ENCODE measurements around the gene CIP2A.

CIP2A gene

DNA sequence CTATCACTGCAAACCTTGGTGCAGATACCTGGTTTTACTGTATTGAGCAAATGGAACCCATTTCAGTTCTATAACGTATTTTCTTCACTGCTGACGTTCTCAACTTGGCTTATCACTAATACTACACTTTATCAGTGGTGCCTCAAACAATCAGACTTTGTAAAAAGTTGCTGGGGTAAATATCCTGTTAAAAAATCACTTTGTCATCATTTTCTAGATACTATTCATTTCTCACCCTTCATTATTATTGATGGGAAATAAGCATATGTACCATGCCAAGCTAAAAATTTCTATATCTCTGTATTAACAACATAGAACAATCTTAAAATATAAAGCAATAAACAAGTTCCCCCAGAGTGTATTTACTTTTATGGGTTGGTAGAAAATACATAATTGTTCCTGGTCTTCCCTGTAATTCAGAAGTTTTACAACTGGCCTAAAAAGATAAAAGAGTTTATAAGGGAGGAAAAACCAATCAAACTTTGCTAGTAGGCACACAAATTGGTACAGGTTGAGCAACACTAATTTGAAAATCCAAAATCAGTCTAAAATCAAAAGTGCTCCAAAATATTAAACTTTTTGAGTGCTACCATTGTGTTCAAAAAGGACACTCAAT lies 33.2 kb downstream of the CIP2A start:
- no peak for DNase-seq

- no peak for DNase-seq
These were observed 34.2 kb downstream of the CIP2A start for GRCh38 chr3:108554913-108555571.

DNA sequence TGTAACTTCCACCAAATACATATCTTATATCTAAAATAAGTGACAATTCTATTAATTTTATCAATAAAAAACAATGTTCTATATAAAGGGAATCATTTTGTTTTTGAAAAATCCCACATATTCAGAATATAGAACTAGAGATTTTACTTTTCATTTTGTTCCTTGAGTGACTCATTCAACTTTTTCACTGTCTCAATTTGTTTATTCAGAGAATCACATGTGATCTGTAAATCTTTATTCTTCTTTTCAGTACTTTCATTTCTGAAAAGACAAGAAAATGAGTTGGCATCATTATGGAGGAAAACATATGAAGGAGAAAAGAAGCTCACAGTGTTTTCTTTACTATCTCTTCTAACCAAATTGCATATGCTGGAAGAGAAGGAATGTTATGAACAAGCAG lies 35.0 kb downstream of the CIP2A start:
- no peak for DNase-seq

DNA sequence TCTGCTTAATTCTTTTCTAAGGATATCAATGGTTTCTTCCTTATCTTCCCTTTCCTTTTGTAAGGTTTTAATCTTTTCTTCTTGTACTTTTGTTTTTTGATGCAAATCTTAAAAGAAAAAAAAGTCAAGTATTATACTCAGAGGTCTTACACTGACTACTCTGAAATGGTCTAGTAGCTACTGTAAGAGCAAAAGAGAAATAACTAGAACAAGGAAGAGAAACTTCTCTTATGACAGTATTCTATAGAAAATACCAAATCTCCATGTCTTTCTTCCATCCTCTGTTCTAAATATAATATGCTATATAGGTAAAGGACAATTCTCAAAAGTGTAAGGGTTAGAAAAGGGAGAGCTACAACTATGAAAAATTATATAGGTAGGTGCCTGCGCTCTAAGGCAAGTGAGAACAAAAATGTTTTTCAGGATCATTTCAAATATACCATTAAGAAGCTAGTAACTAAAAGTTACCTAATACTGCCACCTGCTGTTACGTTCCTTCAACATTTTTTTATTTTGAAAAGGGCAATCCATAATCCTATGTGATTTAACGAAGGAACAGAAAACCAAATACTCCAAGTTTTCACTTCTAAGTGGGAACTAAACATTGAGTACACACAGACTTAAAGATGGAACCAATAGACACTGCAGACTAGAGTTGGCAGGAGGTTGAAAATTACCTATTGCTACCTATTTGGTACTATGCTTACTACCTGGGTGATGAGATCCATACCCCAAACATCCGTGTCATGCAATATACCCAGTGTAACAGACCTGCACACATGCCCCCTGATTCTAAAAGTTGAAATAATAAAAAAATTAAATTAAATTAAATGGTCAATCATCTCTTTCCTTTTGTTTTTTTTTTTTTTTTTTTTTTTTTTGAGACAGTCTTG lies 36.7 kb downstream of the CIP2A start:
- DNase-seq: no peak

DNA sequence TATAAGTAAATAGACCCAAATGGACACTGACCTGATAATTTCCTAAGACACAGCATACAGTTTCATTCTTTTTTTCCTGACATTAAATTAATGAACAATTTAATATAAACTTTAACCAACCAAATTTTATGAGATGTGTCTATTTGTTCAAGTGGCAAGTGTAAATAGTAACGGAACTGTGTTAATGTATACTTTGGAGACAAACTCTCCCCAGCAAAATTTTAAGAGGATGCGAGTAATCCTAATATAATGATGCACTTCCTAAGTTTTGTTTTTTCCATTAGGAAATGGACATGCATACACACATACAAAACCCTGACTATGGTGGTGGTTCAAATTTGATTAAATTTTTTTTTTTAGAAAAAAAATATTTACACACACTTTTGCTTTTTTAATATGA lies 40.4 kb downstream of the CIP2A start:
- no peak for DNase-seq

DNA sequence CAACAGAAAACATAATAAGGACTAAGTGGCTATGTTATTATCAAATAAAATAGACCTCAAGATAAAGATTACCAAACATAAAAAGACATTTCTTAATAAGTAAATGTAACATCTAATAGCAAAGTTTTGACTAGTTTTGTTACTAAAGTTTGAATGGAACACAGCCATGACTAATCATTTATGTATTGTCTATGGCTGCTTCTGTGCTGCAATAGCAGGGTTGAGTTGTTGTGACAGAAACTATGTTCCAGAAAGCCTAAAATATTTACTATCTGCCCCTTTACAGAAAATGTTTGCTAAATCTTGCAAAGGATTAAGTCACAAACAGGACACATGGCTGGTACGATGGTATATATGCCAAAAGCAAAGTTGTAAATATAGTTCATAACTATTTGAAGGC lies 40.9 kb downstream of the CIP2A start:
- no peak for DNase-seq

GRCh38 chr3:108546692-108547091 lies 42.5 kb downstream of the CIP2A start:
- DNase-seq: no peak

- no peak for DNase-seq
These were observed 43.0 kb downstream of the CIP2A start for GRCh38 chr3:108546247-108546646.

- no peak for DNase-seq
These were observed 51.2 kb downstream of the CIP2A start for GRCh38 chr3:108538083-108538482.

GRCh38 chr3:108528459-108529252 lies 60.6 kb downstream of the CIP2A start:
- DNase-seq: no peak

- DNase-seq: no peak
These were observed 61.4 kb downstream of the CIP2A start for GRCh38 chr3:108527817-108528216.

DNA sequence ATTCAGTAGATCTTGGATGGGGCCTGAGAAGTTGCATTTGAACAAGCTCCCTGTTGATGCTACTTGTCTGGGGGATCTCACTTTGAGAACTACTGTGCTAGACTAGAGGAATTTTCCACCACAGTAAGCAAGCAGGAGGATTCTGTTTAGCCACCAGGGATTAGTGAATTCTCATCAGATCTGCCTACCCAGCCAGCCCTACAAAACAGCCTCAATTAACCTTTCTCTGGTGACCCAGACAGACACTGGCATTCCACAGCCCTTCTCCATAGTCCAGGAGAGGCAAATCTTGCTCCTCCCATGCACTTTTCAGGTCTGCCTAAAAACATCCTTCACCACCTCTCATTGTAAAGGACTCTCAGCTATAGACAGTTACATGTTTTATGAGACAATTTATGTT lies 62.1 kb downstream of the CIP2A start:
- DNase-seq: no peak

DNA sequence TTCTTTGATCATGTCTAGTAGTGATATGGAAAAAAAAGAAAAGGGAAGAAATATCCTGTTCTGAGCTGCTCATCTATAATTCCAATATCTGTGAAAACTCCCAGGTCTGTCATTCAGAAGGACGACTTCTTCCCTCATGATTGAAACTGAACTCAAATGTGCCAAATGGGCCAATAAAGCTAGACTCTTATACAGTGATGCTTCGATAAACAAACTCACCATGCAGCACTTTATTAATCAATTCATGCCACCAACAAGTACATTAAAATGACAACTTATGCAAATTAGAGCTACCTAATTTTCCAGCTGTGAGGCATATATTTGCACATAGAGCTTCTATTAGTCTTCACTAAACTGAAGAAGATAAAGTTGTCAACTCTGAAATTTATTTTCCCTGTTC lies 63.3 kb downstream of the CIP2A start:
- no peak for DNase-seq

DNA sequence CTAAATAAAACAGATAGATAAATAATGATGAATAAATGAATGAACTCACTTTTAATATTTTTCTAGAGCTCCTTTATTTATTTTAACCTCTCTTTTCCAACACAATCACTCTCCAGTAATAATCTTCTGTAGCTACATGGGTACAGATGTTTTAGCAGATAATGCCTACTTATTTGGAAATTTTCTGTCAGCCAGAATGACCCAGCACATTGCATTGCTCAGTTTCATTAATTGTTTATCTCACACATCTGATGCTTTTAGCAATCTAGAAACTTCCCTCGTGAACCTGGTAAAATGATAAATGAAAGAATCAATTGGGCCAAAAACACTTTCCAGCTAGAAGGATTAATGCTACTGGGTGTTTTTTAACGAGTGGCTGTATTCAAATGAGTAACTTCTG lies 64.0 kb downstream of the CIP2A start:
- no peak for DNase-seq

GRCh38 chr3:108524537-108524936 lies 64.7 kb downstream of the CIP2A start:
- DNase-seq: no peak

GRCh38 chr3:108518895-108519294 lies 70.3 kb downstream of the CIP2A start:
- no peak for DNase-seq

DNA sequence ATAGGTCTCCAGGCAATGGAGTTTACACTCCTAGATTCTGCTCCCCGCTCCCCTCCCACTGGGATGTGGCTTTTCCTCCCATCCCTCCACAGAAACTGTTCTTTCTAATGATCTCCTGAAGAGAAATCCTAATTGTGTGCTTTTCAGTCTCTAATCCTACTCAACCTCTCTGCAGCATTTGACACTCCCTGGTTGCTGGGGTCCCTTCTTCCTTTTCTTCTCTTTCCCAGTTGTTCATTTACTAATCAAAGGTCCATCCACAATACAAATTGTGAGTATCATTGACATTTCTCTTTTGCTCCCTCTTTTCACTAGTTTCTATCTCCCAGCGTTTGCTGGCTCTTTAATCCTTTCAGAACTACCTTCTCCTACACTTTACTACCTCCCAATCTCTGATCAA lies 72.4 kb downstream of the CIP2A start:
- no peak for DNase-seq

GRCh38 chr3:108513961-108514360 lies 75.3 kb downstream of the CIP2A start:
- no peak for DNase-seq

- DNase-seq: no peak
These were observed 76.6 kb downstream of the CIP2A start for GRCh38 chr3:108512671-108513070.

GRCh38 chr3:108511490-108511889 lies 77.7 kb downstream of the CIP2A start:
- DNase-seq: no peak

GRCh38 chr3:108511055-108511454 lies 78.2 kb downstream of the CIP2A start:
- DNase-seq: no peak

DNA sequence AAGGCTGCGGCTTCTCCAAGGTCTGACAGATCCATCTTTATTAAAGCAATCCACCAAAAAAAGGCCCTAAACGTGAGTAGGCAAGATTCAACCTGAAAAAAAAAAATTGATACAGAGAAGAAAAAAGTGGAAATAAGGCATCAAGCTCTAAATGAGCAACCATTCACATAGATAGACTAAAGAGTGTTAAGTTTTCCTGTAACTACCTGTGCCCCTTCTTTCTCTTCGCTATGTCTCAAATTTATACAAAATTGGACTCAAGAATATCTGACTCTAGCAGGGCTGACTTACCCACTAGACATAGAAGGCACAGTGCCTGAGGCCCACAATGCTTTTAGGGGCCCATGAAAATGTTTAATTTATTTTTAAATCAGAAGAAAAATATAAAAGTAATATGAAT lies 78.7 kb downstream of the CIP2A start, which contains the start of gene MYH15:
MYH15 (minus strand) TSS at position 101 of the 400 bp plus-strand sequence; CDS start at position 35, 66 bp downstream.
- no peak for DNase-seq

GRCh38 chr3:108509871-108510270 lies 79.4 kb downstream of the CIP2A start:
- DNase-seq: no peak
